GM19238 (cell line): ENCODE measurements around the gene BAX.
"Not testable (repeated sequence)": the region's sequence is repeated elsewhere in the genome, so short reads cannot be mapped to it uniquely, and the experiment has no call there.

ENCODE experiments used
- DNase-seq: peaks from one replicate; pipeline ENCODE4 v3.0.0; 2011; ENCODE audit warnings: low spot score; ENCODE audit not compliant: insufficient read length

Gene BAX

DNA sequence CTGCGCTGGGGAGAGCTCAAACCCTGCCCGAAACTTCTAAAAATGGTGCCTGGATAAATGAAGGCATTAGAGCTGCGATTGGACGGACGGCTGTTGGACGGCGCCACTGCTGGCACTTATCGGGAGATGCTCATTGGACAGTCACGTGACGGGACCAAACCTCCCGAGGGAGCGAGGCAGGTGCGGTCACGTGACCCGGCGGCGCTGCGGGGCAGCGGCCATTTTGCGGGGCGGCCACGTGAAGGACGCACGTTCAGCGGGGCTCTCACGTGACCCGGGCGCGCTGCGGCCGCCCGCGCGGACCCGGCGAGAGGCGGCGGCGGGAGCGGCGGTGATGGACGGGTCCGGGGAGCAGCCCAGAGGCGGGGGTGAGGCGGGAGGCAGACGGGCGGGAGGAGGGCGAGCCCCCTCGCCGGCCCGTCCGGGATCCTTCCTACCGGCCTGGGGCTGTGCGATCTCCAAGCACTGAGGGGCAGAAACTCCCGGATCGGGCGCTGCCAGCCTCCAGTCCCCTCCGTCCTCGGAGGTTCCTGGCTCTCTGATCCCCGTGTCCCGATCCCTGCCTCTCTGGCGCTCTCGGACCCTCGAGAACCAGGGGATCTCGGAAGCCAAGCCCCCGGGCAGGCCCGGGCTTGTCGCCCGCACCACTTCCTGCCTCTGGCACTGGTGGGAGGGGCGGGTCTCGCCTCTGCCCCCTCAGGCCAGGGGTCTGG lies at the start of gene BAX:
Gene BAX (plus strand): TSS at position 281 of the 713 bp plus-strand sequence. CDS start 54 bp downstream, at position 335.
- DNase-seq, result peak; percentile 97

DNA sequence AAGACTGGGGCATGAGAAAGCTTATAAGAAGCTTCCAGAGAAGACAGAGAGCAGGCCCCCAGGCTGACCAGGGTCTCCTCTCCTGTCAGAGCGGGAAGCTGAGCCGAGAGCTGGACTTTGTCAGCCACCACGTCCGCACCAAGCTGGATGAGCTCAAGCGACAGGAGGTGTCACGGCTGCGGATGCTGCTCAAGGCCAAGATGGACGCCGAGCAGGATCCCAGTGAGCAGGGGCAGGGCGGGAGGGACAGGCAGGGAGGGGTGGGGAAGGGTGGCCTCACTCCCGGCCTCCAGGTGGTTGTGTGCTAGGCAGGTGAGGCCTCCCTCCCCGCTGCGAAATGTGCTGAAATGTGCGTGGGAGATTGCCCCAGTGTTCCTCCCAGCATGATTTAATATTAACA lies 49.0 kb upstream of the BAX start:
- no peak for DNase-seq

DNA sequence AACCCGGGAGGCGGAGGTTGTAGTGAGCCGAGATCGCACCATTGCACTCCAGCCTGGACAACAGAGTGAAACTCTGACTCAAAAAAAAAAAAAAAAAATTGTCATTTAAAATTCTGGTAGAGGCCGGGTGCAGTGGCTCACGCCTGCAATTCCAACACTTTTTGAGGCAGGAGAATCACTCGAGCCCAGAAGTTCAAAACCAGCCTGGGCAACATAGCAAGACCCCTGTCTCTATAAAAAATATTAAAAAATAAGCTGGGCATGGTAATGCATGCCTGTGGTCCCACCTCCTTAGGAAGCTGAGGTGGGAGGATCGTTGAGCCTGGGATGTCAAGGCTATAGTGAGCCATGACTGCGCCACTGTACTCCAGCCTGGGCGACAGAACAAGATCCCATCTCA lies 48.4 kb upstream of the BAX start:
- DNase-seq, result no peak

DNA sequence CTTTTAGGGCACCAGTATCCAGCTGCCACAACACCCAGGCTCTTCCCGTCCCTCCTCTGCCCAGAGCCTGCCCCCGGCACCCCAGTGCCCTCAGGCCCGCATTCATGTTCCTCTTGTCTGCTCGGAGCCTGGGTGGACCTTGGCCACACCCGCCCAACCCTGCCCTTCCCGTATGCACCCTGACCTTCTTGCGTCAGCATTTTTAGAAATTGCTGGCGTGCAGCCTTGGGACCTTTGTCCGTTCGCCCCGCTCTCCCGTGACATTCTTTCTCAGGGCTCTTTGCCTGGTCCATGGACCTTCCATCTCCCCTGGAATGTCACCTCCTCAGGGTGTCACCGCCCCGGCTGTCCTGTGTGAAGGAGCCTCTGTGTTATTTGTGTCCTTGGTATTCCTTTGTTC lies 47.0 kb upstream of the BAX start:
- DNase-seq, result no peak

DNA sequence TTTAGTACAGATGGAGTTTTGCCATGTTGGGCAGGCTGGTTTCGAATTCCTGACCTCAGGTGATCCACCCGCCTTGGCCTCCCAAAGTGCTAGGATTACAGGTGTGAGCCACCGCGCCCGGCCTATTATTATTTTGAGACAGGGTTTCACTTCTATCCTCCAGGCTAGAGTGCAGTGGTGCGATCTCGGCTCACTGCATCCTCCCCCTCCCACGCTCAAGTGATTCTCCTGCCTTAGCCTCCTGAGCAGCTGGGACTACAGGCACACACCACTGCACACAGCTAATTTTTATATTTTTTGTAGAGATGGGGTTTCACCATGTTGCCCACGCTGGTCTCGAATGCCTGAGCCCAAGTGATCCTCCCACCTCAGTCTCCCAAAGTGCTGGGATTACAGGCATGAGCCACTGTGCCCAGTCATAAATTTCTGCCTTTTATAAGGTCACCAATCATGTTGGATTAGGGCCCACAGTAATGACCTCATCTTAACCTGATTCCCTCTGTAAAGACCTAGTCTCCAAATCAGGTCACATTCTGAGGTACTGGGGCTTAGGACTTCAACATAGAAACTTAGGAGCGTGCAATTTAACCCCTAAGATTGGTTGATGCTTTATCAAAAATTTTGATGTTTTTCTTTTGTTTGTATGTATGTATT lies 45.1 kb upstream of the BAX start:
- not testable (repeated sequence) for DNase-seq

DNA sequence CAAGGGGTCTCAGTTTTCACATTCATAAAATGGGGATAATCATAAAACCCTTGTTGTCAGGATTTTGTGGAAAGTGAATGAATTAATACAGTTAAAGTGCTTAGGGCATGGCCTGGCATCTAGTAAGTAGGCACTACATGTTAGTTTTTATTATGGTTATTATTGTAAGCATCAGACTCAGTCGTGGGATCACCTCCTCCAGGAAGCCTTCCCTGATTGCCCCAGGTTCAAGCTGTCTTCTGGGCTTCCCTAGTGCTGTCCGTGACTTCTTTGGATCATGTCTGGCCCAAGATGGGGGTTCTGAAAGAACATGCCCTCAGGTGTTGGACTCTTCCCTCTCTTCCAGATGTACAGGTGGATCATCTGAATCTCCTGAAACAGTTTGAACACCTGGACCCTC lies 43.9 kb upstream of the BAX start:
- no peak for DNase-seq

DNA sequence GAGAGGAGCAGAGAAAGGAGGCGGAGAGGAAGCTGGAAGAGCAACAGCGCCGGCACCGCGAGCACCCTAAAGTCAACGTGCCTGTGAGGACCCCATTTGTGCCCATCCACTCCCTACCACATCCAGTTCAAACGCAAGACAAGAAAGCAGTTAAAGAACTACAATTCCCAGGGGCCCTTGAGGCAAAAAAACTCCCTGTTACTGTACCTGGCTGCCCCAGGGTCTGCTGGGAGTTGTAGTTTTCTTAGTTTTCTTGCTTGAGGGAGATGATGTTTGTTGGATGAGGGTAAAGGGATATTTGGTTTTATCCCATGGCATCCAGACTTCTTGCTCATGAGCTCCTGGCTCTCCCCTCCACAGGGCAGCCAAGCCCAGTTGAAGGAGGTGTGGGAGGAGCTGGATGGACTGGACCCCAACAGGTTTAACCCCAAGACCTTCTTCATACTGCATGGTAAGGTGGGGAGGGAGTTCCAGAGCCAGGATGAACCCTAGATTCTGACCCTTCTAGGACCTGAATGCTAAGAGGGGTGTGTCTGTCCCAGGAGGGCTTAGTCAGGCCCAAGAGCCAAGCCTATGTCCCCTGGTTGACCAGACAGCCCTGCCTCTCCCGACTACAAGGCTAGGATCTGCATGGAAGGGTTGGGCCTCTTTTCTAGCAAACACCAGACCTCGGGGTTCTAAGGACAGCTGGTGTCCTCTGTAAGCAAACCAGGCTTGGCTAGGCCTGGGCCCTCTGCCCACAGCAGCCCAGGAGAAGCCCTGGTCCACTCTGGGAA lies 41.4 kb upstream of the BAX start:
- DNase-seq, result no peak

DNA sequence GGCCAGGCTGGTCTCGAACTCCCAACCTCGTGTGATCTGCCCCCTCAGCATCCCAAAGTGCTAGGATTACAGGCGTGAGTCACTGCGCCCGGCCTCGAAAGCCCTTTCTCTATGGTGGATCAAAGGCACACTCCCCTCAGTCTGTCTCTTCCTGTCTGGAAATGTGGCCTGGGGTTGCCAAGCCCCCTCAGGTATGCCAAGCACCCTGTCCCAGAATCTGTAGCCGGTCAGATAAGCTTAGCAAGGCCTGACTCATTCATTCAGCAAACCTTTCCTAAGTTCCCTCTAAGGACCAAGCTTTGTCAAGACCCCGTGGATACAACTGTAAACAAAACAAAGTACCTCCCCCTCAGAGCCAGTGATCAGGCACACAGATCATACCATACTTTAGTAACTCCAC lies 40.5 kb upstream of the BAX start:
- DNase-seq, result no peak

DNA sequence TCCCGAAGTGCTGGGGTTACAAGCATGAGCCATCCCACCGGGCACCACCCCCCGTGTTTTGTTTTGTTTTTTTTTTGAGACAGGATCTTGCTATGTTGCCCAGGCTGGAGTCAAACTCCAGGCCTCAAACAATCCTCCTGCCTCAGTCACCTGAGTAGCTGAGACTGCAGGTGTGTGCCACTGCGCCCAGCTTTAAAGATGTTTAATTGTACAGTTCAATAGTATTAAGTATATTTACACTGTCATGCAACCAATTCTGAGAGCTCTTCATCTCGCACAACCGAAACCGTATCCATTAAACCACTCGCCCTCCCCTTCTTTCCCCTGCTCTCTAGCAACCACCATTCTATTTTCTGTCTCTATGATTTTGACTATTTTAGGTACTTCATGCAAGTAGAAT lies 38.9 kb upstream of the BAX start:
- no peak for DNase-seq

DNA sequence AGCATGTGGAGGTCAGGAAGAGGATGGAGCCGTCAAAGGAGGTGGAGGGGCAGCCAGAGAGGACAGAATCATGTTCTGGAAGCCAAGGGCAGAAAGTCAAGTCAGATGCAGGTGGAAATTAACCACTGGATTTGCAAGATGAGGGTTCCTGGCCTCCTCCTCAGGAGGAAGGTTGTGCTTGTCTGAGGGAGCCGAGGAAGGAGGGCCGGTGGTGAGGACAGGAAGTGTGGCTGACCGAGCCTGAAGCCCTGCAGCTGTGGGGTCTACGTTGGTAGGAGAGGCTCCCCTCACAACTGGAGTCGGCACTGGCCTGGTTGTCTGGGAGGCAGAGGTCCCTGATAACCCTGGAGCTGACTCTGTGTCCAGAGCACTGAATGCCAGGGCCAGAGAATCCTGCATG lies 36.6 kb upstream of the BAX start:
- DNase-seq, result no peak

DNA sequence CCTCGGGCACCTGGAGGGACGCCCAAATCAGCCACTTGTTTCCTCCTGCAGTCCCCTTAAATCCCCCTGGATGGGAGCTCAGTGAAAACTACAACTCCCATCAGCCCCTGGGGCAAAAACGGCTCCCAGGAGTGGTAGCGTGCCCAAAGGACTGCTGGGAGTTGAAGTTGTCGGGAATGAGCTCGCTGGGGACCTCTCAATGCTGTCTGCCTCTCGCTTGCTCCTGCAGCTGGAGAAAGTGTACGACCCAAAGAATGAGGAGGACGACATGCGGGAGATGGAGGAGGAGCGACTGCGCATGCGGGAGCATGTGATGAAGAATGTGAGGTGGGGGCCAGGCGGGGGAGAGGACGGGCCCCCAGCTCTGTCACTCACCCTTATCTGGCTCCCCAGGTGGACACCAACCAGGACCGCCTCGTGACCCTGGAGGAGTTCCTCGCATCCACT lies 35.9 kb upstream of the BAX start:
- DNase-seq, result no peak

DNA sequence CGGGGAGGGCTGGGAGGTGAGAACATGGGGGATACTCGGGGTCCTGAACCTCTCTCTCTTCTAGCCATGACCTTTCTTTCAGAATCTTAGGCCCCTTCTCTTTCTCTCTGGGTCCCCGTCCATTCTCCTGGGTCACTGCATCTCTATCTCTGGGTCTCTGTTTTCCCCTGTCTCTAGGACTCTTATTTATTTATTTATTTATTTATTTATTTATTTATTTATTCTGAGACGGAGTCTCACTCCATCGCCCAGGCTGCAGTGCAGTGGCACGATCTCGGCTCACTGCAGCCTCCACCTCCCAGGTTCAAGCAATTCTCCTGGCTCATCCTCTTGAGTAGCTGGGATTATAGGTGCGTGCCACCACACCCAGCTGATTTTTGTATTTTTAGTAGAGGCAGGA lies 35.4 kb upstream of the BAX start:
- DNase-seq, result not testable (repeated sequence)

DNA sequence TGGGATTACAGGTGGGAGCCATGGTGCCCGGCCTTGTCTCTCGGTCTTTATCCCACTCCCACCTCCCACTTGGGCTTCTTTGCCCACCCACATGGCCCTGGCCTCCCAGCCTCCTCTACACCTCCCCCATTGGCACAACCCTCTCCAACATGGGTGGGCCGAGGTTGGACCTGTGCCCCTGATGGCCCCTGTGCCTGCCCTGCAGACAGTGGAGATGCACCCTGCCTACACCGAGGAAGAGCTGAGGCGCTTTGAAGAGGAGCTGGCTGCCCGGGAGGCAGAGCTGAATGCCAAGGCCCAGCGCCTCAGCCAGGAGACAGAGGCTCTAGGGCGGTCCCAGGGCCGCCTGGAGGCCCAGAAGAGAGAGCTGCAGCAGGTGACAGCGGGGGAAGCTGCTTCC lies 33.7 kb upstream of the BAX start:
- DNase-seq, result no peak

DNA sequence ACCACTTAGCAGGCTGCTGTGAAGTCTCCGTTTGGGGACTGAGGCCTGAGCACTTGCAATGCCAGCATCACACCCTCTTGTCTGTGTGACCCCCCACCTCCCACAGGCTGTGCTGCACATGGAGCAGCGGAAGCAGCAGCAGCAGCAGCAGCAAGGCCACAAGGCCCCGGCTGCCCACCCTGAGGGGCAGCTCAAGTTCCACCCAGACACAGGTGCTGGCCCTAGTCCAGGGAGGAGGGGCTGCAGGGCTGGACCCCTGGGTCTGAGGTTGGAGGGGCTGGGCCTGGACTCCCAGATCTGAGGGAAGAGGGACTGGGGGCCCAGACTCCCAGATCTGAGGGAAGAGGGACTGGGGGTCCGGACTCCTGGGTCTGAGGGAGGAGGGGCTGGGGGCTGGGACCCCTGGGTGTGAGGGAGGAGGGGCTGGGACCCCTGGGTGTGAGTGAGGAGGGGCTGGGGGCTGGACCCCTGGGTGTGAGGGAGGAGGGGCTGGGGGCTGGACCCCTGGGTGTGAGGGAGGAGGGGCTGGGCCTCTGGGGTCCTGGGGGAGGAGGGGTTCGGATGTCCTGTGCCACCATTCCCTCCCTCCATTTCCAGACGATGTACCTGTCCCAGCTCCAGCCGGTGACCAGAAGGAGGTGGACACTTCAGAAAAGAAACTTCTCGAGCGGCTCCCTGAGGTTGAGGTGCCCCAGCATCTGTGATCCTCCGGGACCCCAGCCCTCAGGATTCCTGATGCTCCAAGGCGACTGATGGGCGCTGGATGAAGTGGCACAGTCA lies 32.8 kb upstream of the BAX start:
- DNase-seq, result no peak

DNA sequence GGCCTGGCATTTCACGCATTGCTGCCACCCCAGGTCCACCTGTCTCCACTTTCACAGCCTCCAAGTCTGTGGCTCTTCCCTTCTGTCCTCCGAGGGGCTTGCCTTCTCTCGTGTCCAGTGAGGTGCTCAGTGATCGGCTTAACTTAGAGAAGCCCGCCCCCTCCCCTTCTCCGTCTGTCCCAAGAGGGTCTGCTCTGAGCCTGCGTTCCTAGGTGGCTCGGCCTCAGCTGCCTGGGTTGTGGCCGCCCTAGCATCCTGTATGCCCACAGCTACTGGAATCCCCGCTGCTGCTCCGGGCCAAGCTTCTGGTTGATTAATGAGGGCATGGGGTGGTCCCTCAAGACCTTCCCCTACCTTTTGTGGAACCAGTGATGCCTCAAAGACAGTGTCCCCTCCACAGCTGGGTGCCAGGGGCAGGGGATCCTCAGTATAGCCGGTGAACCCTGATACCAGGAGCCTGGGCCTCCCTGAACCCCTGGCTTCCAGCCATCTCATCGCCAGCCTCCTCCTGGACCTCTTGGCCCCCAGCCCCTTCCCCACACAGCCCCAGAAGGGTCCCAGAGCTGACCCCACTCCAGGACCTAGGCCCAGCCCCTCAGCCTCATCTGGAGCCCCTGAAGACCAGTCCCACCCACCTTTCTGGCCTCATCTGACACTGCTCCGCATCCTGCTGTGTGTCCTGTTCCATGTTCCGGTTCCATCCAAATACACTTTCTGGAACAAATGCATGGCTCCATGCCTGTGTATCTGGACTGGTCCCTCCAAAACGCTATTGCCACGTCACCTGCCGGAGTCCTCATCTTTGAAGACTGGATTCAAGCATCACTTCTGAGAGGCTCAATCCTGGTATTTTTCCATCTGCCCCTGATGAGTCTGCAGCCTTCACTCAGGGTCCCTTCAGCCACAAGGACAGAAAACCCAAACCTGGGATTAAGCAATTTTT lies 31.9 kb upstream of the BAX start:
- no peak for DNase-seq

DNA sequence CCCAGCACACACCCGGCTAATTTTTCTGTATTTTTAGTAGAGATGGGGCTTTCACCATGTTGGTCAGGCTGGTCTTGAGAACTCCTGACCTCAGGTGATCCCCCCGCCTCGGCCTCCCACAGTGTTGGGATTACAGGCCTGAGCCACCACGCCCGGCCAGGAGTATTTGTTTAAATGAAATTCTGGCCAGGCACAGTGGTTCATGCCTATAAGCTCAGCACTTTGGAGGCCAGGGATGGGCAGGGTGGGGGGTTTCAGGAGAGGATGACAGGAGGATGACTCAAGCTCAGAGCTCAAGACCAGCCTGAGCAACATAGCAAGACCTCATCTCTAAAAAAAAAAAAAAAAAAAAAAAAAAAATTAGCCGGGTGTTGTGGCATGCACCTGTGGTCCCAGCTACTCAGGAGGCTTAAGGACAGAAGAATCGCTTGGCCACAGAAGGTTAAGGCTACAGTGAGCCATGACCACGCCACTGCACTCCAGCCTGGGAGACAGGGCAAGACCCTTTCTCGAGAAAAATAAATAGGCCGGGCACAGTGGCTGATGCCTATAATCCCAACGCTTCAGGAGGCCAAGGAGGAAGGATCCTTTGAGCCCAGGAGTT lies 29.3 kb upstream of the BAX start:
- DNase-seq, result no peak

DNA sequence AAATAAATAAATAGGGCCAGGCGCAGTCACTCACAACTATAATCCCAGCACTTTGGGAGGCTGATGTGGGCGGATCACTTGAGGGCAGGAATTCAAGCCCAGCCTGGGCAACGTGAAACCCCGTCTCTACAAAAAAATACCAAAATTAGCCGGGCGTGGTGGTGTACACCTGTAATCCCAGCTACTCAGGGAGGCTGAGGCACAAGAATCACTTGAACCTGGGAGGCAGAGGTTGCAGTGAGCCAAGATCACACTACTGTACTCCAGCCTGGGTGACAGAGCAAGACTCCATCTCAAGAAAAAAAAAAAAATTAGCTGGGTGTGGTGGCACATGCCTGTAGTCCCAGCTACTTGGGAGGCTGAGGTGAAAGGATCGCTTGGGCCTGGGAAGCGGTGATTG lies 28.8 kb upstream of the BAX start:
- DNase-seq, result not testable (repeated sequence)

DNA sequence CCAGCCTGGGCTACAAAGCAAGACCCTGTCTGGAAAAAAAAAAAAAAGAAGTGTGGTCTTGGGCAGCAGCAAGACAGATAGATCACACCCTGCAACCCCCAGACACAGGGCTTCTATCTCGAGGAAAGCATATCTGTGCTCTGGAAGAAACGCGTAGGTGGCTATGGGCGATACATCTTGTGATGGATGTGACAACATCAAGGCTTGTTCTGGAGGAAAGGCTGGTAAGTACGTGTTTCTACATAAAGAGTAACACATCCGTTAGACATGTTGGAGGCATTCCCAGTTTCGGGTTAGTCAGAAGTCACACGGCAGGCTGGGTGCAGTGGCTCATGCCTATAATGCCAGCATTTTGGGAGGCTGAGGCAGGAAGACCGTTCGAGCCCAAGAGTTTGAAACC lies 27.8 kb upstream of the BAX start:
- DNase-seq, result no peak

DNA sequence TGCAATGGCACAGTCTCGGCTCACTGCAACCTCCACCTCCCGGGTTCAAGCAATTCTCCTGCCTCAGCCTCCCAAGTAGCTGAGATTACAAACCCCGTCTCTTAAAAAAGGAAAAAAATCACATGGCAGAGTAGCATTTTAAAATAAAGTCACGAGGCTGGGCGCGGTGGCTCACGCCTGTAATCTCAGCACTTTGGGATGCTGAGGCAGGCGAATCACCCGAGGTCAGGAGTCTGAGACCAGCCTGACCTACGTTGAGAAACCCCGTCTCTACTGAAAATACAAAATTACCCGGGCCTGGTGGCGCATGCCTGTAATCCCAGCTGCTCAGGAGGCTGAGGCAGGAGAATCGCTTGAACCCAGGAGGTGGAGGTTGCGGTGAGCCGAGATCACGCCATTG lies 27.0 kb upstream of the BAX start:
- DNase-seq, result not testable (repeated sequence)
